Endothelial cell of umbilical vein (primary cell): ENCODE results near the gene CHTF8. TPM values are rescaled to one million over a fixed set of nuclear protein-coding genes. Genes with fewer than 3 reads are reported as not detected.

Experiments used
- BruUV-seq: library from RNA; stranded (reverse); fragments of 400-500 nt; replicated peaks from 2 replicates; lab custom pipeline; 2021; lab: Mats Ljungman, UMichigan
- CTCF ChIA-PET: fragments of 300-600, 350-600 bp; sonication (Branson Sonifier 250); formaldehyde crosslinking; loops from one replicate; lab custom pipeline; 2021; ENCODE audit warnings: antibody characterized with exemption, inconsistent platforms; lab: Charles Lee
- POLR2A ChIA-PET: fragments of 300-600, 350-600 bp; sonication (Branson Sonifier 250); formaldehyde crosslinking; loops from one replicate; lab custom pipeline; 2021; ENCODE audit warnings: antibody characterized with exemption, inconsistent platforms; lab: Charles Lee
- DNase-seq: peaks from one replicate; pipeline ENCODE4 v3.0.0-alpha.2; 2011; ENCODE audit warnings: low read depth, low spot score
- FAIRE-seq: peaks from 2 replicates; lab custom pipeline; 2011; peaks lifted over from hg19 to GRCh38; lab: Jason Lieb, UNC
- H2AFZ ChIP-seq: 2 replicates; pipeline ENCODE4 v1.6.0; 2012; ENCODE audit warnings: low read depth, low read length, control low read depth, inconsistent platforms
- H3K27ac ChIP-seq: 2 replicates; pipeline ENCODE4 v1.5.1; 2011; ENCODE audit warnings: low read depth, mild to moderate bottlenecking, control low read depth, low read length, moderate library complexity; ENCODE audit not compliant: insufficient read depth
- H3K27me3 ChIP-seq, 2 experiments: 2 replicates each; pipeline versions ENCODE4 v1.6.0 to v1.6.1; 2011; ENCODE audit warnings: low read length in 2 of 2, mixed read lengths in 1 of 2; ENCODE audit not compliant: control insufficient read depth in 2 of 2, insufficient read depth in 2 of 2
- H3K36me3 ChIP-seq, 2 experiments: 2 replicates in 1 of 2; 3 replicates in 1 of 2; pipeline ENCODE4 v1.5.1; 2011; ENCODE audit warnings: low read length in 2 of 2, mild to moderate bottlenecking in 1 of 2, moderate library complexity in 1 of 2; ENCODE audit not compliant: control insufficient read depth in 2 of 2, insufficient read depth in 2 of 2; ENCODE audit errors: extremely low read depth in 1 of 2
- H3K4me1 ChIP-seq: 3 replicates; pipeline ENCODE4 v1.5.1; 2011; ENCODE audit warnings: mild to moderate bottlenecking, low read length; ENCODE audit not compliant: control insufficient read depth, insufficient read depth; ENCODE audit errors: extremely low read depth
- H3K4me2 ChIP-seq: 2 replicates; pipeline ENCODE4 v1.6.1; 2011; ENCODE audit warnings: low read length, control low read depth, mixed read lengths; ENCODE audit not compliant: insufficient read depth
- H3K4me3 ChIP-seq, 3 experiments: fragments of 200-600 bp in 1 of 3; sonication (generic), shearing (Covaris generic) in 1 of 3; replicated peaks in 1 of 3; 2 replicates each; pipeline ENCODE4 v1.5.1; 2011 to 2016; ENCODE audit warnings: control low read depth in 3 of 3, low read length in 3 of 3, mild to moderate bottlenecking in 2 of 3, inconsistent platforms in 1 of 3, low read depth in 1 of 3, moderate library complexity in 1 of 3; ENCODE audit not compliant: insufficient read depth in 1 of 3
- H3K79me2 ChIP-seq: 2 replicates; pipeline ENCODE4 v1.6.0; 2012; ENCODE audit warnings: low read length, inconsistent platforms; ENCODE audit not compliant: control insufficient read depth, insufficient read depth
- H3K9ac ChIP-seq: replicated peaks from 2 replicates; pipeline ENCODE3; 2011; ENCODE audit warnings: low read length, control low read depth; ENCODE audit not compliant: insufficient read depth; ENCODE audit errors: extremely low read depth
- H3K9me1 ChIP-seq: replicated peaks from 3 replicates; pipeline ENCODE4 v1.6.0; 2011; ENCODE audit warnings: mild to moderate bottlenecking, low read length; ENCODE audit not compliant: control insufficient read depth, insufficient read depth; ENCODE audit errors: extremely low read depth
- H3K9me3 ChIP-seq: replicated peaks from 2 replicates; pipeline ENCODE4 v1.5.1; 2012; ENCODE audit warnings: low read length, inconsistent platforms; ENCODE audit not compliant: control insufficient read depth, insufficient read depth
- H4K20me1 ChIP-seq: replicated peaks from 2 replicates; pipeline ENCODE3; 2011; ENCODE audit warnings: mild to moderate bottlenecking, low read length; ENCODE audit not compliant: control insufficient read depth, insufficient read depth; ENCODE audit errors: extremely low read depth
- CTCF ChIP-seq, 2 donors: IDR thresholded peaks; 1 replicate in 1 of 2; 2 replicates in 1 of 2; pipeline ENCODE4 v1.5.1; 2011; ENCODE audit warnings: low read length in 2 of 2, mild to moderate bottlenecking in 2 of 2, moderate library complexity in 2 of 2, control low read depth in 1 of 2, inconsistent platforms in 1 of 2, low read depth in 1 of 2; ENCODE audit not compliant: insufficient read depth in 1 of 2; ENCODE audit errors: extremely low read depth in 1 of 2
- EZH2 ChIP-seq: IDR thresholded peaks from 2 replicates; pipeline ENCODE4 v1.6.1; 2012; ENCODE audit warnings: borderline replicate concordance, low read depth, mild to moderate bottlenecking, moderate library complexity, low read length, inconsistent platforms; ENCODE audit not compliant: severe bottlenecking
- FOS ChIP-seq: IDR thresholded peaks from 2 replicates; pipeline ENCODE4 v1.6.1; 2011; ENCODE audit warnings: mild to moderate bottlenecking, low read length, moderate library complexity, borderline replicate concordance; ENCODE audit not compliant: insufficient read depth
- GATA2 ChIP-seq: IDR thresholded peaks from 2 replicates; pipeline ENCODE4 v1.7.0; 2011; ENCODE audit warnings: low read depth, mild to moderate bottlenecking, moderate library complexity, mixed read lengths, low read length; ENCODE audit not compliant: insufficient read length, insufficient read depth
- JUN ChIP-seq: IDR thresholded peaks from 2 replicates; pipeline ENCODE4 v1.6.1; 2011; ENCODE audit warnings: borderline replicate concordance, low read depth; ENCODE audit not compliant: insufficient read length, insufficient read depth
- MAX ChIP-seq: IDR thresholded peaks from 2 replicates; pipeline ENCODE4 v1.6.1; 2011; ENCODE audit not compliant: insufficient read depth, insufficient read length
- MYC ChIP-seq: IDR thresholded peaks from one replicate; pipeline ENCODE4 v1.6.1; 2011; ENCODE audit warnings: mild to moderate bottlenecking, low read depth, low read length
- POLR2A ChIP-seq: IDR thresholded peaks from 2 replicates; pipeline ENCODE4 v1.6.1; 2012; ENCODE audit warnings: low read depth, mild to moderate bottlenecking, control low read depth, low read length
- POLR2AphosphoS5 ChIP-seq: IDR thresholded peaks from 2 replicates; pipeline ENCODE4 v1.6.1; 2012; ENCODE audit warnings: low read depth, mild to moderate bottlenecking, control low read depth, low read length, moderate library complexity; ENCODE audit not compliant: insufficient read depth
- dilution Hi-C: fragments of 300-500 bp; cut with MboI; formaldehyde crosslinking; loops from one replicate; pipeline ENCODE4 v1.15.0; 2019; ENCODE audit warnings: low sequenced_read_pairs; ENCODE audit not compliant: extremely low pct_ligation_motif_present
- intact Hi-C: fragments of 100-400 bp; cut with micrococcal nuclease; formaldehyde crosslinking; loops from one replicate; pipeline ENCODE4 v1.10.0; 2022
- polyA plus RNA-seq, 4 experiments: library from polyadenylated mRNA; depleted of rRNA in 3 of 4; stranded (reverse) in 3 of 4; unstranded in 1 of 4; fragments of >200 nt; gene quantifications; 2 replicates each; pipeline versions ENCODE4 v1.2.1 to v1.2.3, GENCODE V29; 2011 to 2012; ENCODE audit warnings: missing spikeins in 1 of 4
- total RNA-seq: library from RNA; stranded (reverse); gene quantifications from 2 replicates; pipeline ENCODE4 v1.2.3, GENCODE V29; 2021

The CHTF8 gene
- total and polyA plus RNA-seq, 2 donors (not counting 3 experiments of a cell fraction or from before 2014, with no cell fraction given) = 128 to 131 TPM

GRCh38 chr16:69114976-69115355, 17.4 kb downstream of the CHTF8 start:
- no peaks in the 10 kb centered on the region for H3K27me3 ChIP-seq
- FAIRE-seq = no peak
- H3K4me1 ChIP-seq = peaks cover 17% of the 10 kb centered on the region
- TF ChIP-seq JUN (no peak), EZH2 (no peak), POLR2AphosphoS5 (no peak), MAX (no peak), FOS (no peak), POLR2A (no peak), GATA2 (no peak)
- peaks cover 3% of the 10 kb centered on the region for H4K20me1 ChIP-seq
- no peak overlapping the region for H2AFZ ChIP-seq
- BruUV-seq = no TSS peak
- dilution Hi-C loops = no loop called here
- intact Hi-C loops = no loop called here
- no peak overlapping the region for H3K27ac ChIP-seq
- H3K9ac ChIP-seq = no peak overlapping the region
- POLR2A ChIA-PET = no interaction called here
- H3K79me2 ChIP-seq = no peaks in the 10 kb centered on the region
- no peak overlapping the region for H3K4me2 ChIP-seq
- no peaks in the 10 kb centered on the region for H3K9me1 ChIP-seq
- H3K9me3 ChIP-seq = no peaks in the 10 kb centered on the region
- no peak overlapping the region for H3K4me3 ChIP-seq
- CTCF ChIA-PET = interaction anchor here (0.5 to 1.3 kb wide), 2 partner anchors 9 to 201 kb away, joined by 3 to 4 read pairs; partner anchors contain the start of gene HAS3
- peaks cover 0 to 17% of the 10 kb centered on the region in 2 experiments for H3K36me3 ChIP-seq
- no peak for DNase-seq

- Histone ChIP-seq H3K27me3 (no peaks in the 10 kb centered on the region), H3K9ac (no peak overlapping the region)
Measured at GRCh38 chr16:69114346-69114975, 17.9 kb downstream of the CHTF8 start.

More at GRCh38 chr16:69114346-69114975, 17.9 kb downstream of the CHTF8 start:
- H3K79me2 ChIP-seq = no peaks in the 10 kb centered on the region
- no peak for TF ChIP-seq POLR2AphosphoS5
- TF ChIP-seq MAX = no peak
- no peak for TF ChIP-seq EZH2
- no peak for TF ChIP-seq POLR2A
- TF ChIP-seq CTCF (IDR thresholded peaks at IDR 0.05; ENCODE audit: extremely low read depth in 1 of 2, insufficient read depth in 1 of 2, low read depth in 1 of 2, low read length in 2 of 2) = no peak
- no peak for TF ChIP-seq GATA2
- no peak for TF ChIP-seq JUN
- no peak for TF ChIP-seq MYC
- no peak for TF ChIP-seq FOS
- DNase-seq = no peak
- ChIA-PET POLR2A (no interaction called here), CTCF (interaction anchor here (0.5 to 4.2 kb wide), 10 partner anchors 7 to 267 kb away, joined by 4 to 45 read pairs (median 7); no protein-coding TSS in a partner anchor)
- H3K4me1 ChIP-seq = peaks cover 17% of the 10 kb centered on the region
- no peaks in the 10 kb centered on the region for H3K9me3 ChIP-seq
- intact Hi-C loops = no loop called here
- no peaks in the 10 kb centered on the region for H3K9me1 ChIP-seq
- H3K4me2 ChIP-seq = no peak overlapping the region
- dilution Hi-C loops = no loop called here
- BruUV-seq = no TSS peak
- H4K20me1 ChIP-seq = peaks cover 3% of the 10 kb centered on the region
- H2AFZ ChIP-seq = no peak overlapping the region
- peak; percentile 31 for FAIRE-seq
- no peak overlapping the region for H3K4me3 ChIP-seq
- H3K27ac ChIP-seq = no peak overlapping the region
- peaks cover 0 to 14% of the 10 kb centered on the region in 2 experiments for H3K36me3 ChIP-seq
